ENCODE measurements around the gene SELENOI.

DNA sequence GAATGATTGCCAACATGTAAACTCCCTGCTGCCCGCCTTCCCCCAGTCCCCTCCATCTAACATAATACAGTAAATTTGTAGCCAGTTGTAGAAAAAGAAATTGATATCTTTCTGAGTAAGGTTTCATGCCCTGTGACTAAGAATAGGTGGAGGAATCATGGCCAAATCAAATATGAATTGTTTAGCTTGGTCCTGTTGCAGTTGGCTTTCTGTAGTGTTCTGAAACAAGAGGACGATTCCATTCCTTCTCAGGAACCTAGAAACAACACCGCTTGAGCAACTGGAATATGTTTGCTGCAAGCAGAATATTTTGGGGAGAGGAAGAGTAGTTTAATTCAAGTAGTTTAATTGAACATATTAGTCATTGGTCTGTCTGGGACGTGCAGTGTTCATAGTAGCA lies 48.8 kb downstream of the SELENOI start:
- TF ChIP-seq, protein P1, sequence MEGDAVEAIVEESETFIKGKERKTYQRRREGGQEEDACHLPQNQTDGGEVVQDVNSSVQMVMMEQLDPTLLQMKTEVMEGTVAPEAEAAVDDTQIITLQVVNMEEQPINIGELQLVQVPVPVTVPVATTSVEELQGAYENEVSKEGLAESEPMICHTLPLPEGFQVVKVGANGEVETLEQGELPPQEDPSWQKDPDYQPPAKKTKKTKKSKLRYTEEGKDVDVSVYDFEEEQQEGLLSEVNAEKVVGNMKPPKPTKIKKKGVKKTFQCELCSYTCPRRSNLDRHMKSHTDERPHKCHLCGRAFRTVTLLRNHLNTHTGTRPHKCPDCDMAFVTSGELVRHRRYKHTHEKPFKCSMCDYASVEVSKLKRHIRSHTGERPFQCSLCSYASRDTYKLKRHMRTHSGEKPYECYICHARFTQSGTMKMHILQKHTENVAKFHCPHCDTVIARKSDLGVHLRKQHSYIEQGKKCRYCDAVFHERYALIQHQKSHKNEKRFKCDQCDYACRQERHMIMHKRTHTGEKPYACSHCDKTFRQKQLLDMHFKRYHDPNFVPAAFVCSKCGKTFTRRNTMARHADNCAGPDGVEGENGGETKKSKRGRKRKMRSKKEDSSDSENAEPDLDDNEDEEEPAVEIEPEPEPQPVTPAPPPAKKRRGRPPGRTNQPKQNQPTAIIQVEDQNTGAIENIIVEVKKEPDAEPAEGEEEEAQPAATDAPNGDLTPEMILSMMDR (IDR thresholded peaks at IDR 0.05), result no peak
- no peak for TF ChIP-seq EP300 (IDR thresholded peaks at IDR 0.05)

All from esophagus muscularis mucosa (tissue), 3 donors.